KMS-11 (cell line): ENCODE results near the gene FNBP1L.

ENCODE experiments used
- H2AFZ ChIP-seq: fragments of 200-600 bp; sonication (generic); 2 replicates; pipeline ENCODE4 v1.6.1; 2016; ENCODE audit warnings: antibody characterized with exemption, mixed run types, low read depth
- H3K27ac ChIP-seq: fragments of 200-600 bp; sonication (generic); 2 replicates; pipeline ENCODE4 v1.6.1; 2016; ENCODE audit warnings: mild to moderate bottlenecking, mixed run types
- H3K27me3 ChIP-seq: fragments of 200-600 bp; sonication (generic); 2 replicates; pipeline ENCODE4 v1.6.1; 2017; ENCODE audit warnings: mild to moderate bottlenecking, low read depth, mixed run types, moderate library complexity; ENCODE audit not compliant: insufficient read depth
- H3K36me3 ChIP-seq: fragments of 200-600 bp; sonication (generic); 2 replicates; pipeline ENCODE4 v1.6.1; 2017; ENCODE audit warnings: mild to moderate bottlenecking, mixed run types; ENCODE audit not compliant: insufficient read depth
- H3K4me1 ChIP-seq: fragments of 200-600 bp; sonication (generic); 2 replicates; pipeline ENCODE4 v1.6.1; 2016; ENCODE audit warnings: mild to moderate bottlenecking, low read depth, mixed run types; ENCODE audit not compliant: poor library complexity, severe bottlenecking
- H3K4me2 ChIP-seq: fragments of 200-600 bp; sonication (generic); 2 replicates; pipeline ENCODE4 v1.7.0; 2016; ENCODE audit warnings: mild to moderate bottlenecking, mixed run types
- H3K4me3 ChIP-seq: fragments of 200-600 bp; sonication (generic); IDR thresholded peaks from 2 replicates; pipeline ENCODE4 v1.6.1; 2017; ENCODE audit warnings: low read depth, low read length, mixed read lengths; ENCODE audit not compliant: insufficient read depth
- H3K79me2 ChIP-seq: fragments of 200-600 bp; sonication (generic); 2 replicates; pipeline ENCODE4 v1.6.1; 2016; ENCODE audit warnings: low read depth, mixed run types; ENCODE audit not compliant: insufficient read depth
- H3K9ac ChIP-seq: fragments of 200-600 bp; sonication (generic); 2 replicates; pipeline ENCODE4 v1.6.1; 2016; ENCODE audit warnings: mild to moderate bottlenecking, mixed run types
- H4K20me1 ChIP-seq: fragments of 200-600 bp; sonication (generic); 2 replicates; pipeline ENCODE4 v1.6.1; 2016; ENCODE audit warnings: mild to moderate bottlenecking, mixed run types; ENCODE audit not compliant: insufficient read depth
- TF ChIP-seq, protein P1 (sequence below): fragments of 200-600 bp; sonication (generic); conservative IDR thresholded peaks from 2 replicates; pipeline ENCODE4 v1.6.1; 2017; ENCODE audit warnings: low read depth, mild to moderate bottlenecking, antibody characterized with exemption, low read length, moderate library complexity, mixed read lengths

Gene FNBP1L

DNA sequence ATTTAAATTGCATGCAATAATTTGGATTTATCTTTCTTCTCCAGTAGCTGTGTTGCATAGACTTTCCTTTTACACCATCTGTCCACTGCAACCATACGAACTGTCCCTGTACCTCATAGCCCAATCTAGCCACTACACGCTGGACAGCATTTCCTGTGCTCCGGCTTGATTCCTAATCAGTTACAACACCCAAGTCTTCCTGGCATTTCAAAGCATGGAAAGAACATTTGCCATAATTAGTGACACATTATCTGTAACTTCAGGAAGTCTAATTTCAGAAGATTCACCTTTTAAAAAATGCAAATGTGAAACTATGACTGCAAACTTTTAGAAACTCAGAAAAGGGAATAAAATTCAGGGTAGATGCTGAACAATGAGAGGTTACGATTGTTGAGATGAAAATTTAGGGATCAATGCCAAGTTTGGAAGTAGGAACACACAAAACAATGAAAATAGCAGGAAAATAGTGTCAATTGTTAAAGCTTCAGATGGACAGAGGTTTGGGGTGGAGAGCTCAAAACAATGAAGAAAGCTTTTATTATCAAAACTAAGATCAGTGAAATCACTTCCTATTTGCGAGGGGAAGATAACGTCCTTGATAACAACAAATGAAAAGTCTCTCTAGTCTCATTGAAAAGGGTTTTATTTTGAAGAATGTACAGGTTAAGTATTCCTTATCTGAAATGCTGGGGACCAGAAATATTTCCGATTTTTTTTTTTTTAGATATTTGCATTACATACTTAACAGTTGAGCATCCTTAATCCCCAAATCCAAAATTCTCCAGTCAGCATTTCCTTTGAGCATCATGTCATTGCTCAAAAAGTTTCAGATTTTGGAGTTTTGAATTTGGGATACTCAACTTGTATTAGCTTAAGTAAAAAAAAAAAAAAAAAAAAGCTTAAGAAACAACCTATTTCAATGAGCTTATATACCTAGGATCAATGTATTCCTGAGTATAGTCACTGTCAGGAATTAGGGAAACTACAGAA is 107.3 kb downstream of the FNBP1L start:
- Histone ChIP-seq H3K79me2 (no peaks in the 10 kb centered on the region), H3K4me2 (no peak overlapping the region), H3K9ac (no peak overlapping the region), H3K36me3 (no peaks in the 10 kb centered on the region), H2AFZ (no peak overlapping the region), H3K4me3 (no peak overlapping the region), H3K4me1 (no peaks in the 10 kb centered on the region), H3K27ac (no peak overlapping the region), H4K20me1 (no peaks in the 10 kb centered on the region), H3K27me3 (no peaks in the 10 kb centered on the region)
- TF ChIP-seq, protein P1, sequence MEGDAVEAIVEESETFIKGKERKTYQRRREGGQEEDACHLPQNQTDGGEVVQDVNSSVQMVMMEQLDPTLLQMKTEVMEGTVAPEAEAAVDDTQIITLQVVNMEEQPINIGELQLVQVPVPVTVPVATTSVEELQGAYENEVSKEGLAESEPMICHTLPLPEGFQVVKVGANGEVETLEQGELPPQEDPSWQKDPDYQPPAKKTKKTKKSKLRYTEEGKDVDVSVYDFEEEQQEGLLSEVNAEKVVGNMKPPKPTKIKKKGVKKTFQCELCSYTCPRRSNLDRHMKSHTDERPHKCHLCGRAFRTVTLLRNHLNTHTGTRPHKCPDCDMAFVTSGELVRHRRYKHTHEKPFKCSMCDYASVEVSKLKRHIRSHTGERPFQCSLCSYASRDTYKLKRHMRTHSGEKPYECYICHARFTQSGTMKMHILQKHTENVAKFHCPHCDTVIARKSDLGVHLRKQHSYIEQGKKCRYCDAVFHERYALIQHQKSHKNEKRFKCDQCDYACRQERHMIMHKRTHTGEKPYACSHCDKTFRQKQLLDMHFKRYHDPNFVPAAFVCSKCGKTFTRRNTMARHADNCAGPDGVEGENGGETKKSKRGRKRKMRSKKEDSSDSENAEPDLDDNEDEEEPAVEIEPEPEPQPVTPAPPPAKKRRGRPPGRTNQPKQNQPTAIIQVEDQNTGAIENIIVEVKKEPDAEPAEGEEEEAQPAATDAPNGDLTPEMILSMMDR: no peak

DNA sequence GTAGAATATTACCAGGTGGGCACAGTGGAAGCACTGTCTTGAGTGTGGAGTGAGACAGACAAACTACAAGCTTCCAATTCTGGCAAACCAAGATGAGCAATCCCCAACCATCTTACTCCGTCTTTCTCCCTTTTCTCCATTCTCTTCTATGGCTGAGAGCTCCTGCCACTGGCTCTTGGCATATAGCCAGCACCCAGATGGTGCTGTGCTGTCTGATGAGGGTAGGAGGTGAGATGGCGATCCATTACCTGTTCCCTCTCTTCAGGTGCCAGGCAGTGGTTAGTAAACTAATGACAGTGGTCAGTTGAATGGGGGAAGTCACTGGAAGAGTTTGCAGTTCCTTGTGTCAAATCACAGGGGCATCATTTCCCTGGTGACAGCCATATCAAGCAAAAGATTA is 108.4 kb downstream of the FNBP1L start:
- Histone ChIP-seq H2AFZ (no peak overlapping the region), H3K27me3 (no peaks in the 10 kb centered on the region), H3K27ac (no peak overlapping the region), H3K36me3 (no peaks in the 10 kb centered on the region), H4K20me1 (no peaks in the 10 kb centered on the region), H3K79me2 (no peaks in the 10 kb centered on the region), H3K9ac (no peak overlapping the region), H3K4me3 (no peak overlapping the region), H3K4me1 (no peaks in the 10 kb centered on the region), H3K4me2 (no peak overlapping the region)
- TF ChIP-seq, protein P1: no peak

DNA sequence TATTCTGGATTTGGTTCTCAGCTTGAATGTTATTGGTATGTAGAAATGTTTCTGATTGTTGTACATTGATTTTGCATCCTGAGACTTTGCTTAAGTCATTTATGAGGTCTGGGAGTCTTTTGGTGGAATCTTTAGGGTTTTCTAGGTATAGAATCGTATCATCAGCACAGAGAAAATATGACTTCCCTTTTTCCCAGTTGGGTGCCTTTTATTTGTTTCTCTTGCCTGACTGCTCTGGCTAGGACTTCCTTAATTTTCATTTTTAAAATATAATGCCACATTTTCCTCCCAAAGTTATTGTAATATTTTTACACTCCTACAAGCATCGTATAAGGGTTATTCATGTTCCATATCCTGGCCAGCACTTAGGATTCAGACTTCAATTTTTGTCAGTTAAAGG is 111.1 kb downstream of the FNBP1L start:
- Histone ChIP-seq H4K20me1 (no peaks in the 10 kb centered on the region), H2AFZ (no peak overlapping the region), H3K9ac (no peak overlapping the region), H3K4me3 (no peak overlapping the region), H3K36me3 (no peaks in the 10 kb centered on the region), H3K4me1 (no peaks in the 10 kb centered on the region), H3K79me2 (no peaks in the 10 kb centered on the region), H3K27ac (no peak overlapping the region), H3K27me3 (no peaks in the 10 kb centered on the region), H3K4me2 (no peak overlapping the region)
- TF ChIP-seq, protein P1: no peak

DNA sequence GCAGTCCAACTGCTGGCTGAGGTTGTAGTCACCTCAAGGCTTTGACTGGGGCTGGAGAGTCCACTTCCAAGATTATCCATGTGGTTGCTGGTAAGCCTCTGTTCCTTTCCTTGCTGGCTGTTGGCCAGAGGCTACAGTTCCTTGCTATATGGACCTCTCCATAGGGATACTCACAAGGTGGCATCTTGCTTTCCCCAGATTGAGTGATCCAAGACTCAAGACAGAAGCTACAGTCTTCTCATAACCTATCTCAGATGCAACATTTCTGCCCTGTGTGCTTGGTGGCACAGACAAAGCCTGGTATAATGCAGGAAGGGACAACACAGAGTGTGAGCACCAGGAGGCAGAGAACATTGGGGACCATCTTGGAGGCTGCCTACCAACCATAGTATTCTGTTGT is 111.8 kb downstream of the FNBP1L start:
- no peak overlapping the region for H3K27ac ChIP-seq
- TF ChIP-seq, protein P1: no peak
- H3K27me3 ChIP-seq: no peaks in the 10 kb centered on the region
- no peaks in the 10 kb centered on the region for H4K20me1 ChIP-seq
- H3K9ac ChIP-seq: no peak overlapping the region
- no peaks in the 10 kb centered on the region for H3K36me3 ChIP-seq
- H3K79me2 ChIP-seq: no peaks in the 10 kb centered on the region
- H3K4me2 ChIP-seq: no peak overlapping the region
- no peak overlapping the region for H3K4me3 ChIP-seq
- H2AFZ ChIP-seq: no peak overlapping the region
- no peaks in the 10 kb centered on the region for H3K4me1 ChIP-seq
